Measurements from ENCODE around the gene PSG2. TPM values are rescaled to one million over a fixed set of nuclear protein-coding genes. Genes with fewer than 3 reads are reported as not detected.
A peak's percentile ranks its signal among the peaks of the same experiment; 100 is the strongest.
"Not testable (repeated sequence)": the region's sequence is repeated elsewhere in the genome, so short reads cannot be mapped to it uniquely, and the experiment has no call there.

Gene PSG2
- total RNA-seq, 1 donor from 2014 or later, result not detected

DNA sequence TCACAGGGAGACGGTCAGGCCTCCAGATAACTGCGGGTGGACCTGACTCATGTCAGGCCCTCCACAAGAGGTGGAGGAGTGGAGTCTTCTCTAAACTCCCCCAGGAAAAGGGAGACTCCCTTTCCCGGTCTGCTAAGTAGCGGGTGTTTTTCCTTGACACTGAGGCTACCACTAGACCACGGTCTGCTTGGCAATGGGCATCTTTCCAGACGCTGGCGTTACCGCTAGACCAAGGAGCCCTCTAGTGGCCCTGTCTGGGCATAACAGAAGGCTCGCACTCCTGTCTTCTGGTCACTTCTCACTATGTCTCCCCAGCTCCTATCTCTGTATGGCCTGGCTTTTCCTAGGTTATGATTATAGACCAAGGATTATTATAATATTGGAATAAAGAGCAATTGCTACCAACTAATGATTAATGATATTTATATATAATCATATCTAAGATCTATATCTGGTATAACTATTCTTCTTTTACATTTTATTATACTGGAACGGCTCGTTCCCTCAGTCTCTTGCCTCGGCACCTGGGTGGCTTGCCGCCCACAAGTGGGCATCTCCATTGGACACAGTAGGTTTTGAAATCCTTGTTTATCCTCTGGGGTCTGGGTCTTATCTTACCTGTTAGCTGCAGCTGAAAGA lies 5.3 kb upstream of the PSG2 start:
- not testable (repeated sequence) for DNase-seq (ENCODE audit: extremely low spot score, unreplicated experiment); H3K27ac Mint-ChIP-seq (ENCODE audit: unreplicated experiment); H3K4me1 Mint-ChIP-seq (ENCODE audit: unreplicated experiment); H3K4me3 Mint-ChIP-seq (ENCODE audit: unreplicated experiment); H3K36me3 Mint-ChIP-seq (ENCODE audit: unreplicated experiment); H3K27me3 Mint-ChIP-seq (ENCODE audit: unreplicated experiment)
- TF ChIP-seq, protein P1, sequence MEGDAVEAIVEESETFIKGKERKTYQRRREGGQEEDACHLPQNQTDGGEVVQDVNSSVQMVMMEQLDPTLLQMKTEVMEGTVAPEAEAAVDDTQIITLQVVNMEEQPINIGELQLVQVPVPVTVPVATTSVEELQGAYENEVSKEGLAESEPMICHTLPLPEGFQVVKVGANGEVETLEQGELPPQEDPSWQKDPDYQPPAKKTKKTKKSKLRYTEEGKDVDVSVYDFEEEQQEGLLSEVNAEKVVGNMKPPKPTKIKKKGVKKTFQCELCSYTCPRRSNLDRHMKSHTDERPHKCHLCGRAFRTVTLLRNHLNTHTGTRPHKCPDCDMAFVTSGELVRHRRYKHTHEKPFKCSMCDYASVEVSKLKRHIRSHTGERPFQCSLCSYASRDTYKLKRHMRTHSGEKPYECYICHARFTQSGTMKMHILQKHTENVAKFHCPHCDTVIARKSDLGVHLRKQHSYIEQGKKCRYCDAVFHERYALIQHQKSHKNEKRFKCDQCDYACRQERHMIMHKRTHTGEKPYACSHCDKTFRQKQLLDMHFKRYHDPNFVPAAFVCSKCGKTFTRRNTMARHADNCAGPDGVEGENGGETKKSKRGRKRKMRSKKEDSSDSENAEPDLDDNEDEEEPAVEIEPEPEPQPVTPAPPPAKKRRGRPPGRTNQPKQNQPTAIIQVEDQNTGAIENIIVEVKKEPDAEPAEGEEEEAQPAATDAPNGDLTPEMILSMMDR (IDR thresholded peaks at IDR 0.05), result peak; percentile 40
- peaks cover 29% of the 10 kb centered on the region for H3K9me3 Mint-ChIP-seq (ENCODE audit: unreplicated experiment)

DNA sequence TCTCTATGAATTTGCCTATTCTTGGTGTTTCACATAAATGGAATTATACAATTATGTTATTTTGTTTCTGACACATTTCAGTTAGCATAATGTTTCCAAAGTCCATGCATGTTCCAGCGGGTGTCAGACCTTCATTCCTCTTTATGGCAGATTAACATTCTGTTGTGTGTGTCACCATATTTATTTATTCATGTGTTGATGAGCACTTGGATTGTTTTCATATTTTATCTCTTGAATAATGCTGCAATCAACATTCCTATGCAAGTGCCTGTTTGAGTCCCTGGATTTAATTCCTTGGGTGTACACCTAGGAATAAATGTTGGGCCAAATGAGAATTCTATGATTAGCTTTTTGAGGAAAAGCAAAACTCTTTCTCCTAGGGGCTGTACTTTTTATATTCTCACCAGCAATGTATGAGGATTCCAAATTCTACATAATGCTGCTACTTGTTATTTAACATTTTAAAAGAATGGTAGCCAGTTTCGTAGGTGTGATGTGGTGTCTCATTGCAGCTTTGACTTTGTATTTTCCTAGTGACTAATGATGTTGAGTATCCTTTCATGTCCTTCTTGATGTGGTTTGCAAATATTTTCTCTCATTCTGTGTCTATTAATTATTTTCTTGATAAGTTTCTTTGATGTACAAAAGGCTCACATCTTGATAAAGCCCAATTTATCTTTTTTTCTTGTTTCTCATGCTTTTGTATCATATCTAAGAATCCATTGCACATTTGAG lies 3.5 kb upstream of the PSG2 start:
- not testable (repeated sequence) for H3K27me3 Mint-ChIP-seq (ENCODE audit: unreplicated experiment); H3K4me3 Mint-ChIP-seq (ENCODE audit: unreplicated experiment)
- H3K9me3 Mint-ChIP-seq (ENCODE audit: unreplicated experiment), result peaks cover 28% of the 10 kb centered on the region

DNA sequence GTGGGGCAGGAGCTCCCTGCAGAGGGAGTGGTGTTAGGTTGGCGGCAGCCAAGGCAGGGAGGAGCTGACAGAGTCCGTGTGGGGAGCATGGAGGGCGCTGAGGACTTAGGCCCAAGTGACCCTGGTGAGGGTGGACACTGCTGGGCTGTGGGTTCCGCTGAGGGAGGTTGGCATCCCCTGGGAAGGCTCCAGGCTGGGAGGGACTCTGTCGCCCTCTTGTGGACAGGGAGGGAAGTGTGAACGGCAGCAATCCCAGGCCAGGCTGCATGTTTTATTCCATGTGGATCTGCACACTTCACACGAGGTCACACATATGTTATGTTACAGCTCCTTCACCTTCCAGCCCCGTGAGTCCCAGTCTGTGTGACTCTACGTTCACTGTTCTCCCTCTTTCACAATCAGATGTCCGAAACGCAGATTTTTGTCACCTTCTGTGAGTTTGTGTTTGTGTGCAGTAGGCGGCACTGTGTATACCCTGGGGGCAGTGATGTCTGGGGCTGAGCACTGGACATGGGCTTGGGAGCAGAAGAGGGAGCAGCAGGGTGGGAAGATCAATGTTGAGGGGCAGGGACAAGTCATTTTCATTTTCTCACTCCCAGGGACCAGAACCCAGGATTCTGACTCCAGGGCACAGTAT lies 1.8 kb upstream of the PSG2 start:
- not testable (repeated sequence) for H3K4me3 Mint-ChIP-seq (ENCODE audit: unreplicated experiment); H3K36me3 Mint-ChIP-seq (ENCODE audit: unreplicated experiment); H3K27ac Mint-ChIP-seq (ENCODE audit: unreplicated experiment); H3K27me3 Mint-ChIP-seq (ENCODE audit: unreplicated experiment); DNase-seq (ENCODE audit: extremely low spot score, unreplicated experiment); H3K4me1 Mint-ChIP-seq (ENCODE audit: unreplicated experiment)
- peaks cover 26% of the 10 kb centered on the region for H3K9me3 Mint-ChIP-seq (ENCODE audit: unreplicated experiment)
- TF ChIP-seq, protein P1 (IDR thresholded peaks at IDR 0.05), result peak; percentile 14

More for the DNA sequence above, 3.5 kb upstream of the PSG2 start:
- not testable (repeated sequence) for H3K27ac Mint-ChIP-seq (ENCODE audit: unreplicated experiment); DNase-seq (ENCODE audit: extremely low spot score, unreplicated experiment); H3K36me3 Mint-ChIP-seq (ENCODE audit: unreplicated experiment); H3K4me1 Mint-ChIP-seq (ENCODE audit: unreplicated experiment)

DNA sequence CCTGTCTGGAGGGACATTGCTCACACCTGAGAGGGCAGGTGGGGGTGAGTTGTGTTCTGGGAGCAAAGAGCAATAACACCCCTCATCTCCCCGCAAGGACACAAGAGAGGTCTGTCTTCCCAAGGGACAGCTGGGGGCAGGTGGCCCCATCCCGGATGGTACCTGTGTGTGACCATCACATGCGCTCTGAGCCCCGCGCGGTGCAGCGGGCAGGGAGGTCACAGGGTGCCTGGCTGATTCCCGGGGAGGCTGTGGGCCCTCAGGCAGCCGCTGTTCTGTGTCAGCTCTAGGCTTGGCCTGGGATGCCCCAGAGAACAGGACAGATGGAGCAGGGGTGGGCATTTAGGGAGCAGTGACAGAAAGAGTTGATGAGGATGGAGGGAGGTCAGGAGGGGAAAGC lies 1.2 kb upstream of the PSG2 start:
- H3K9me3 Mint-ChIP-seq (ENCODE audit: unreplicated experiment), result peaks cover 26% of the 10 kb centered on the region
- not testable (repeated sequence) for DNase-seq (ENCODE audit: extremely low spot score, unreplicated experiment); H3K4me3 Mint-ChIP-seq (ENCODE audit: unreplicated experiment); H3K4me1 Mint-ChIP-seq (ENCODE audit: unreplicated experiment); H3K27me3 Mint-ChIP-seq (ENCODE audit: unreplicated experiment); H3K36me3 Mint-ChIP-seq (ENCODE audit: unreplicated experiment); H3K27ac Mint-ChIP-seq (ENCODE audit: unreplicated experiment)

DNA sequence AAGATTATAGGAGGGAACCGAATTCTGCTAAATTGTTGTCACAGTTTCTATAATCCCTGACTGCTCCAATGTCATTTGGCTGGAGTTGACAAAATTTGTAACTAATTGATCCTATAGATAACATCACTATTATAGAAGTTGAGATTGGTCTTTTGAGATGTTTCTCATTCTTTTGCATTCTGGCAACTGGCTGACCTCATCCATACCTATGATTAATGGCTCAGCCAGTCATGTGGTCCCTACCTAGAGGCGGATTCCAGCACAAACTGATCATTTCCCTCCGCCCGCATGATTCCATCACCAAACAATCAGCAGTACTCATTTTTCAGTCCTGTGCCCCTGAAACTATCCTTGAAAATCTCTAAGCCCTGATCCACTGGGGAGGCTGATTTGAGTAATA lies 4.2 kb downstream of the PSG2 start:
- Mint-ChIP-seq H3K9me3 (ENCODE audit: unreplicated experiment) (peaks cover 25% of the 10 kb centered on the region), H3K27me3 (ENCODE audit: unreplicated experiment) (no peaks in the 10 kb centered on the region), H3K27ac (ENCODE audit: unreplicated experiment) (no peak overlapping the region), H3K36me3 (ENCODE audit: unreplicated experiment) (no peaks in the 10 kb centered on the region), H3K4me3 (ENCODE audit: unreplicated experiment) (no peak overlapping the region), H3K4me1 (ENCODE audit: unreplicated experiment) (no peaks in the 10 kb centered on the region)
- no peak for DNase-seq (ENCODE audit: extremely low spot score, unreplicated experiment)
- TF ChIP-seq, protein P1 (IDR thresholded peaks at IDR 0.05), result no peak

DNA sequence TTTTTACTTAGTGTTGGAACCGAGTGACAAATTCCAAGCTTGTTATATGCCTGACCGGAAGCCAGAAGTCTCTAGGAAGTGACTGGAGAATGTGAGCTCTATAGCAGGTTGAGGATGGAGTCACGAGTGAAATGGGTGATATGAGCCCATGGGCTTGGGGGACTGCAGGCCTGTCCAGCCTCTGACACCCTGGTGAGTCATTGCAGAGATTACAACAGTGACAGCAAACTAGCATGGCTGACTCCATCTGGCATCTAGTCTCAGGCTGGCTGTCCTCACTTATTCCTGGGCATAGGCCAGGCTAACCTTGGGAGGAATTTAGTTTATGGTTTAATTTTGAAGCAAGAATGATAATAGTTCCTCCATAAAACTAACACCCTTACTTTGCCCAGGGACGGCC lies 4.6 kb downstream of the PSG2 start:
- H3K9me3 Mint-ChIP-seq (ENCODE audit: unreplicated experiment), result peaks cover 29% of the 10 kb centered on the region
- DNase-seq (ENCODE audit: extremely low spot score, unreplicated experiment), result not testable (repeated sequence)

DNA sequence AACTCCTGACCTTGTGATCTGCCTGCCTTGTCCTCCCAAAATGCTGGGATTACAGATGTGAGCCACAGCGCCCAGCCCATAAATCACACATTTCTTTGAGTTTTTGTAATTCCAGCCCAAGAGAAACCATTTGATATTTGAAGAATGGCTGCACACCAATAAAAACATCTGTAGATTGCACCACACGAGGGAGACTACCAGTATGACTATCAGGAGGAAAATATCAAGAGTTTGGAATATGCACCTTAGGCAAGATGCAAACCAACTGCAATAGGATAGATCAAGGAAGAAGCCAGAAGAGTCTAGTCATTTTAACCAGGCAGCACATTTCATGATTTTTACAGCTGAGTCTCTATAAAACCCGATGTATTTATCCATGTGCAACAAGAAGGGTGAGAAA lies 20.1 kb downstream of the PSG2 start:
- not testable (repeated sequence) for H3K4me3 Mint-ChIP-seq (ENCODE audit: unreplicated experiment); H3K27me3 Mint-ChIP-seq (ENCODE audit: unreplicated experiment); H3K27ac Mint-ChIP-seq (ENCODE audit: unreplicated experiment); H3K4me1 Mint-ChIP-seq (ENCODE audit: unreplicated experiment); DNase-seq (ENCODE audit: extremely low spot score, unreplicated experiment); H3K36me3 Mint-ChIP-seq (ENCODE audit: unreplicated experiment)
- H3K9me3 Mint-ChIP-seq (ENCODE audit: unreplicated experiment), result peaks cover 44% of the 10 kb centered on the region

More for the DNA sequence above, 4.6 kb downstream of the PSG2 start:
- not testable (repeated sequence) for H3K27me3 Mint-ChIP-seq (ENCODE audit: unreplicated experiment); H3K27ac Mint-ChIP-seq (ENCODE audit: unreplicated experiment); H3K4me1 Mint-ChIP-seq (ENCODE audit: unreplicated experiment); H3K36me3 Mint-ChIP-seq (ENCODE audit: unreplicated experiment); H3K4me3 Mint-ChIP-seq (ENCODE audit: unreplicated experiment)

DNA sequence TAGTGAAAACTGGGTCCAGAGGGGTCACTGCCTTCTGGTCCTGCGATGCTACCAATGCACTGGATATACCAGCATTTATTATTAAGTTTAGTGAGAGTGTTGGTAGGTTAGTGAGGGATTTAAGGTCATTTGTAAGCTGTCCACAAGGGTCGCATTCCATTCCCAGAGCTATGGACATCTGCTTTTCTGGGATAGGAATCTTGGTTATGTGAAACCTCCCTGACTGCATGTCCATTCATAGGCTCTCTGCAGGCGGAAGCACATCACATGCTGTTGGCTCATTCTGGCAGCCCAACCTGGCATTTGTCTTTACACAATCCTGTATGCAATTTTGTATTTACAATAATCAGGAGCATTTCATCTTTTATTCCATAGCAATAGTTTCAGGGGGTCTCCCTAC lies 21.2 kb downstream of the PSG2 start:
- not testable (repeated sequence) for H3K27me3 Mint-ChIP-seq (ENCODE audit: unreplicated experiment); H3K4me1 Mint-ChIP-seq (ENCODE audit: unreplicated experiment); H3K36me3 Mint-ChIP-seq (ENCODE audit: unreplicated experiment); H3K4me3 Mint-ChIP-seq (ENCODE audit: unreplicated experiment); H3K27ac Mint-ChIP-seq (ENCODE audit: unreplicated experiment); DNase-seq (ENCODE audit: extremely low spot score, unreplicated experiment)
- H3K9me3 Mint-ChIP-seq (ENCODE audit: unreplicated experiment), result peaks cover 41% of the 10 kb centered on the region

DNA sequence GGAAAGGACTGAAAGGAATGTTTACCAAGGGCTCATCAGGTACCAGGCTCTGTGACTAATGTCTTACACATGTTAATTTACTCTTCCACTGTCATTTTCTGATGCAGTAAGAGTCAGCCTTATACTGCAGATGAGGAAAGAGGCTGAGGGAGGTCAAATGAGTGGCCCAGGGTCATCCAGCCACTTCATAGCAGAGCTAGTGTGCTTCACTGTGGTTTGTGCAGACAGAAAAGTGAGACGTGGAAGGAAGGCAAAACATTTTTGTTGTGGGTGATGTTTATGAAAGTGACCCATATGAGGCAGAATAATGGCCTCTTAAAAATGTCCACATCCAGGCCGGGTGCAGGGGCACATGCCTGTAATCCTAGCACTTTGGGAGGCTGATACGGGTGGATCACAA lies 22.2 kb downstream of the PSG2 start:
- not testable (repeated sequence) for H3K27ac Mint-ChIP-seq (ENCODE audit: unreplicated experiment); H3K27me3 Mint-ChIP-seq (ENCODE audit: unreplicated experiment)
- peaks cover 44% of the 10 kb centered on the region for H3K9me3 Mint-ChIP-seq (ENCODE audit: unreplicated experiment)

More for the DNA sequence above, 22.2 kb downstream of the PSG2 start:
- H3K36me3 Mint-ChIP-seq (ENCODE audit: unreplicated experiment); DNase-seq (ENCODE audit: extremely low spot score, unreplicated experiment); H3K4me3 Mint-ChIP-seq (ENCODE audit: unreplicated experiment); H3K4me1 Mint-ChIP-seq (ENCODE audit: unreplicated experiment): not testable (repeated sequence)

Data from osteocyte (in vitro differentiated cells).